ENCODE data around the gene PLEKHA7.

The PLEKHA7 gene

DNA sequence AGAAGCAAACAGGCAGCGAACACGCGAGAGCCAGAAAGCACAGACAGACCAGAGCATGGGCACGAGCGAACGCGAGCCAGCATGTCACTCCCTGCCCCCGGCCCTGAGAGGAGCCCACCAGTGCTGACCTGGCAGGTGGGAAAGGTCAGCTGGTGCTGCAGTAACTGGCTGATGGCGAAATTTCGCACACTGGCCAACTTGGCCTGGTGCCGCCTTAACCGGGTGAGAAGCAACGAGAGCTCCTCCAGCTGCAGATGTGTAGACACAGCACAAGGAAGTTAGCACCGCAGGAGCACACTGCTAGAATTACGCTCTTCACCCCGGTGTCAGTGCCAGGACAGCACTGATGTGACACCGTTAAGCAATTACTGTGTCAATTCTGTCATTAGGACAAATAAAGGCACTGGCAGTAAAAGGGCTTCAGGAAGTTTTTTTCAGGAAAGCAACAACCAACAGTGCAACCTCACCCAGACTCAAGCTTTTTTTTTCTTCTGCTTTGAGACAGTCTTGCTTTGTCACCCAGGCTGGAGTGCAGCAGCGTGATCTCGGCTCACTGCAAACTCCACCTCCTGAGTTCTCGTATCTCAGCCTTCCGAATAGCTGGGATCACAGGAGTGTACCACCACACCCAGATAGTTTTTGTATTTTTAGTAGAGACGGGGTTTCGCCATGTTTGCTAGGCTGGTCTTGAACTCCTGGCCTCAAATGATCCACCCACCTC lies 199.0 kb downstream of the PLEKHA7 start:
- no peak for DNase-seq (ENCODE audit: low read depth in 2 of 3, low spot score in 2 of 3)

DNA sequence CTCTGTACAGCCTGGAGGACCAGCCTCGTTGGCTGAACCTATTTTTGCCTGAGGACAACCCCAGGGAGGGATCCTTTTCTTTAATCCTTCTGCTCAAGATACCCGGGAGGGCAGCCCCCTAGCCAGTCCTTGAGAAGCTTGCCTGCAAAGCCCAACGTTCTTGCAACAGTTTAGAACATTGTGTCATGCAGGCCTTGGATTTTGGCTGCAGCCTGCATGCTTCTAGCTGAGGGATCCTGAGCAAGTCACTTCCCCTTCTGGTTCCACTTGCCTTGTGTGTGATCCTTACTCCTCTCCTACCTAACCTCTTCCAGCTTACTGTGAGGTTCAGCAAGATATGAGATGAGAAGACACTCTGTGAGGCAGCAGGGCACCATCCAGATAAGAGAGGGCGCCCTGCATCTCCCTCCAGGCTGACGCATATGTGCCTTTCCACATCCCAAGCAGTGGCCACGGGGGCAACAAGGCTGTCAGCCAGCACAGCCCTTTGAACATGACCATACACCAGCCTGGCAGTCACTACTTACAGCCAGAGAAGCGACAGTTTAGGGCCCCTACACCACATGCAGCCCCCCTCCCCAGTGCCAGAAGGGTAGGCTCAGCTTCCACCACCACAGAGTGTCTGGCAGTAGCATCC lies 199.7 kb downstream of the PLEKHA7 start:
- DNase-seq (ENCODE audit: low read depth in 2 of 3, low spot score in 2 of 3), result no peak

DNA sequence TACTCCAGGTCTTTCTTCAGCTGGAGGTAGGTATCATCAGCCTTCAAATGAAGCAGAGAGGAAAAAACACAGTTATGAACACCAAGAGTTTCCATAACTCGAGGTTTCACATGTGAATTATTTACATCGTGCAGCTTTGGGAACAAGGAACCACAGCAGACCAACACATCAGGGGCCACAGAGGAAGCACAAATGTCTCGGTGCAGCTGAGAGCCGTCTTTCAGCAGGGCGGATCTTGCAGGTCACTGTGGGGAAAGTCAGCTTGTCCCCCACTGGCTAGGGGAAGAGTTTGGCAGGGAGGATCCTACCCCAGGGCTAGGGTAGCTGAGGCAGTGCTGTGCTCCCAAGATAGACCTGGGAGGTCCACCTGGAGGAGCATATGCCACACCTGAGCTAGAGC lies 201.1 kb downstream of the PLEKHA7 start:
- DNase-seq (ENCODE audit: low read depth in 2 of 3, low spot score in 2 of 3), result no peak

DNA sequence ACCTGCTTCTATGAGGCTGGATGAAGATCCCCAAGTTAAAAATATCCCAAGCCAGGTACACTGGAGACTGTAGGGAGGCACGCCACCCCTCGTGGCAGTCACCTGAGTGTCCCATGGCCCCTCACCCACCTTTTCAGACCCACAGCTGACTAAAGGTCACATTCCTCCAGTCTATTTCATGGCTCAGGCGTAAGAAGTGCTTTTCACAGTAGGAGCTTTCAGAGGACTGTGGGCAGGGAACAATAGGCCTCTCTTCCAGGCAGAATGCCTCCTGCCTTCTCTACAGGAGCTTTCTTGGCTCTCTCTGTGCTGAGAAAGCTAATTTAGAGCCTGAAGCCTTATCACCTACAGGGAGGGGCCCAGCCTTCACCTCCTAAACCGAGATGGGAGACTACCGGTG lies 201.9 kb downstream of the PLEKHA7 start:
- no peak for DNase-seq (ENCODE audit: low read depth in 2 of 3, low spot score in 2 of 3)

DNA sequence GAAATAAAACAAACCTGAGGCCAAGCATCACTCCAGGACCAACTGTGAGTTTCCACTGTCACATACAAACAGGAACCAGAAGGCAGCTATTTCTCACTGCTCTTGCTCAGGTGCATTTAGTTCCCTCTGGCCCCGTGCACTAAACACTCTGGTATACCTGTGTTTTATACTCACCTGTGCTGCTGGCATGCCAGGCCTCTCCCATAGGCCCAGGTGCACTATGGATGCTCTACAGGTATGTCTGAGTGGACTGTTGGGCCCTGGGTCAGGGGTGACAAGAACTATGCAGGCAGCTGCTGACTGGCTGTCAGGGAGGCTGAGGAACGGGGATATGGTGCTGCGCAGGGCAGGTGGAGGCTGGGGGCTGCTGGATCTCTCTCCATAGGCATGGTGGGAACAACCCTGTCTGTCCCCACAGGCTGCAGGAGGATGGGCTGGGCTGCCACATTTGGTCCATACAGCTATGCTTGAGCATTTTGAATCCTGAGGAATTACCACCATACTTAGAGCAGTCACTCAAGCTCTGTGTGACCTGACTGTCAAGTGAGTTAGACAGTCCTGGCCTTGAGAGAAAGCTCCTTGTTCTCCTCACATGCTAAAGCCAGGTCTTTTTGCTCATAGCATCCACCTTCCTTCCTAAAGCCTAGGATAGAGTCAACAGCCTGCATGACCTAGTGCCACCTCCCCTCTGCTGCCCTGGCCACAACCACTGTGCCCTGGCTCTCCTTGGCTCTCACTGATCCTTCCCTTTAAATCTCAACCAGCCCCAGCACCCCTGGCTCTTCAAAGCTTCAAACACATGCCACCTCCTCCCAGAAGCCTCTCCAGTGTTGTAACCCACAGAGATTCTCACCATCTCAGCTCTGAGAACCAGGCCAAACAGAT lies 202.8 kb downstream of the PLEKHA7 start:
- DNase-seq (ENCODE audit: low read depth in 2 of 3, low spot score in 2 of 3), result no peak

DNA sequence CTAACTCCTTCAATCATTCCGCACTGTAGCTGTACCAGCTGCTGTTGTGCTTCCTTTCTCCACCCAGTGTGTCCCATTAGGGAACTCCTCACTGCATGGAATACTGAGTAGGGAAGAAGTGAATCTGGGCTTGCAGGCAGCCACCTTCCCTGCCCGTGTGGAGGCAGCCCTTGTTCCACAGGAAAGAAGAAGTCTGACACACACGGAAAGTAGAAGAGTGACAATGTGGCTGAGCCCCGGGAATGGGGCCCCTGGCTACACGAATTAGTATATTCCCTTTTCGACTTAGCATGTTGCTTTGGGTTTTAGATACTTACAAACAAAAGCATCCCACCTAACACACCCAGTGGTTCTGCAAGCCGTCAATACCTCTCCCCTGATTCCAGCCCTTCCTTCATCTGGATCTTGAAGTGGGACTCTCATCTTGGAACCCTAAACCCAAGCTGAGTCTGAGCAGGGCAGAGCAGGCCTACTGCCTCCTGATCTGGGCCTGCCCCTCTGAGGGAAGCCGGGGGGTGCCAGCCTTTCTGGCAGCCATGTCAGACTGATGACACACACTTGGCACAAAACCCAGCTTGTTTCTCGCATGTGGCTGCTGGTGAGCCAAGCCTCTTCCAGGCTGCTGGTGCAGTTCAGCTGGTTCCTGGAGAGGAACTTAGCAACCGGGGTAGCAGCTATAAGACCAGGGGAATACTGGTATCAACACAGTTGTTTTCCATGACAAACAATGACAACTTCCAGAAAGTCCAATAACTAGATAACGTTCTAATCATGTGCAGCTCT lies 204.1 kb downstream of the PLEKHA7 start:
- DNase-seq (ENCODE audit: low read depth in 2 of 3, low spot score in 2 of 3), result no peak

DNA sequence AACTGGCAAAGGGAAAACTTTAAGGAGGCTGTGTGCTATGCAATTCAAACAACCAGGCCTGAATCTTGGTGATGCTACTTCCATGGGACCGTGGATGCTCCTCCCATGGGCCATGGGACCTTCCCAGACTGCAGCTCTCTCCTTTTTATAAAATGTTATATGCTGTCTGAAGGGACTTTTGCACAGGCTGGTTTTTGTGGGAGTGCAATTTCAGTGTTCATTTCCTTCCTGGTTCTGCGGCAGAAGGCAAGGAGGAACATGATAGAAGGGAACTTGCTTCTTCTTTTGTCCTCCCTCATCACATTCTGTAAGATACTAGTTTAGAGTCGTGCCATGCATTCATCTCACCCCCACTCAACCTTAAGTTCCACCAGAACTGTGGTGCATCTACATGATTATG lies 206.9 kb downstream of the PLEKHA7 start:
- DNase-seq (ENCODE audit: low read depth in 2 of 3, low spot score in 2 of 3), result no peak

DNA sequence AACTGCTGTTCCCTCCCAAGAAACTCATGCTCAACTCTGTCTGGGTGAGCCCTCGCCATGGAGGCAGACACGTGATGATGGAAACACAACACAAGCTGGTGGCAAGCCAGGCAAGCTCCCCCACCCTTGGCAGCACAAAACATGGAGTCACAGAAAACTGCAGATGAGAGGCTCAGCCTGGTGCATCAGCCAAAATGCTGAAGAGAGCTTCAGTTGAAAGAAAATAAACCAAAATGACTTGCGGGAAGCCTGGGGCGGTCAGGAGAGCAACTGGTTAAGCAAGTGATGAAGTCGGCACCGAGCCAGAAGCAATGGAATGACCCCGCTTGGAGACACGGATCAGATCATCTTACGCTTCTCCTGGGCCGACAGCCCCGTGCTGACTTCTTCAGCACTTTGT lies 207.4 kb downstream of the PLEKHA7 start:
- DNase-seq (ENCODE audit: low read depth in 2 of 3, low spot score in 2 of 3), result no peak

DNA sequence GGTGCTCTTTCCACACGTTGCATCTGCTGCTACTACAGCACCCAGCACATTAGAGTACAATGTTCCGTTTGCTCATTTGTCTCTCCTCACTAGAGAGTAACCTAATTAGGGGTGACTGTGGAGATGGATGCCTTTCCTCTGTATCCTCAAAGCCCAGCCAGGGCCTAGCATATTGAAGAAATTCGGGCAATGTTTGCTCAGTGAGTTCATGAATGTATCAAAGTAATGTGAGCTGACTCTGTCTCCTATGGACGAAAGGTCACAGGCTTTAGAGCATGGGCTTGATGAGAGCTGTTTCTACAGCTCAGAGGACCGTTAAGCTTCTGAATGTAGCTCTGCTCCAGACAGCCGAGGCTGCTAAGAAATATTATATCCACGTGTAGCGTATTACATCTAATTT lies 208.3 kb downstream of the PLEKHA7 start:
- DNase-seq (ENCODE audit: low read depth in 2 of 3, low spot score in 2 of 3), result no peak

DNA sequence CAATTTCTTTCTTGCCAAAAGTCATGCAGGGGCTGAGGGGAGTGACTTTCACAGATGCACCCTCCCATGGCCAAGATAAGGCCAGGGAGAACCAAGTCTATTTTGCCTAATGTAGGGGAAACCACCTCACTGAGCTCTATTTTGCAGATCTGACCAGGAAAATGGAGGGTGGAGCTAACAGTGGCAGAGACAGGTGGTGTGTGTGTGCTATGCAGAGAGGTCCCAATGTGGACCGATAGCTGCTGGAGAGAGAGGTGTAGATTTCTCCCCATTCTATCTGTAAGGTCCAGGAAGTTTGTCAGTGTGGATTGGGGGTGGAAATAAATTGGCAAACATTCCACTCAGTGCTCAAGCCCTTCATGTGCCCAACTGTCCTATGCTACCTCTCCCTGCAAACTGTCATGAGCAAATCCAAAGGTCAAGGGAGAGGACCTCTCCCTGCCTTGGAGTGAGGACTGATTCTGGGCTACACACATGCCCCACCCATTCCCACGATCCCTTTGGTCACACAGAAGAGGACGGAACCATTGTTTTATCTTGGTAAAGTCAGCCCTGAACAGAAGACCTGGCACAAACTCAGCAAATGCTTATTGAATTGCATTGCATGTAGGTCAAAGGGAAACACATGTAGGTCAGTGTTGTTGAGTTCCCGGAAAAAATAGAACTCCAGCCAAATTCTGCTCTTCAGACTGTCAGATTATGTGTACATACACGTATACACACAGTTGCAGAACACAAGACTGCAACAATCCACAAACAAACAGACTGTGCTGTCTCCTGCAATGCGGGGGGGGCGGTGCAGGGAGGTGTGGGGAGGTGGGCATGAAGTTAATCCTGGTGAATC lies 209.9 kb downstream of the PLEKHA7 start:
- no peak for DNase-seq (ENCODE audit: low read depth in 2 of 3, low spot score in 2 of 3)

DNA sequence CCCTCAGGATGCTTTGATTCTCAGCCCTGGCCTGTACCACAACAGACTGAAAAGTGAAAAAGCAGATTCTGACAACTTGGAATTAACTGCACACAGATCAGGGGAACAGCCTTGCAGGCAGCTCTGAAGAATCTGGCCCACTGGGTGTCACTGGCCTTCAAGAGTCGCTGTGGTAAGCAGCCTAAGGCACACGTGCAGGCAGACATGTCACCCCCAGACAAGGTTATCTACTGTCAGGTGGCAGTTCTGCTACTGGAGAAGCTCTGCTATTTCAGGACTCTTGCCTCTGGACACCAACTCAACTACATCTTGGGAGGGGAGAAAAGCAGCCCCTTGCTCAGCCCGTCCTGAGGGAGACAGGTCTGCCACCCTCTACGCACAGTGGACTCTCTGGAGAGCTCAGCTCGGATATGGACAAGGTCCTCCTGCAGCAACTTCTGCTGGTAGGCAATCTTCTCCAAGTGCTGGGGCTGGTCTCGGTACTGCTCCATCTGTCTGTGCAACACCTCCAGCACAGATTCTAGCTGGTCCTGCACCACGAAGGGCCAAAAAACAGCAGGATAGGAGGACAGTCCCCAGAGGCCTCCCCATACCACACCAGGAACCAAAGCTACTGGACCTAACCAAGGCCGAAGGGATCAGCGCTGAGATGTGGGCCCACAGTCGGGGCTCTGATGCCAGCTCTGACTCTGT lies 212.8 kb downstream of the PLEKHA7 start:
- DNase-seq (ENCODE audit: low read depth in 2 of 3, low spot score in 2 of 3), result no peak

DNA sequence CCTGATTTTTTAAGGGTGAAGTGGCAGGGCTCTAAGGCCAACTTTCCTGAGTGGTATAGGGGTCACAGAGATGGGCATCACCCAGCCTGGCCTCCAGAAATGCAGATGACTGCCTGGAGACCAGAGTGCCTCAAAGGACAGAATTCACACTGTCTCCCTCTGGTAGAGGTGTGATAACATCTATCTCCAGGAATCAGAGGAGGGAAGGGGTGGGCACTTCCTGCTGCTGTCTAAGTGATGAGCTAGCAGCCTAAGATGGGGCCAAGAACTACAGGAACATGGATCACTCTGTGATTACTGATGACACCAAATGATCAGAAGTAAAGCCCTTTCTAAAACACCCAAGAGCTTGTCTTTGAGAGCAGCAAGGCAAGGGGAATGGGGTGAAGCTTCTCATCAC lies 213.8 kb downstream of the PLEKHA7 start:
- no peak for DNase-seq (ENCODE audit: low read depth in 2 of 3, low spot score in 2 of 3)

DNA sequence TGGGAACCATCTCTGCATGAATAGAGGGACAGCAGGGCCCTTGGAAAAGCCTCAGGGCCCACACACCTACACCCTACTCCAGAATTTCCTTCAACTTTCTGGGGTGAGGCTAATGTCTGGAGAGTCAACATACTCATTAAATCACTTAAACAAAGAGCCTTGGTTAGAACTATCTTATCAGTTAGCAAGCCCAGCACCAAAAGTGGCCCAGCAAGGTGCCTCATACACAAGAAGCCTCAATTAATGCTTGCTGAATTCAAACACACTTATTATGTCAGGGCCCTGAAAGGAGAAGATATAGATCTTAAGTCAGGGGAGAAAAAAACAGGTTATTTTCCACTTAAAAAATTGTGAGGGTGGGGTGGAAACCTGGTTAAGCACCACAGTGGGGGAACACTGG lies 214.3 kb downstream of the PLEKHA7 start:
- DNase-seq (ENCODE audit: low read depth in 2 of 3, low spot score in 2 of 3), result no peak

DNA sequence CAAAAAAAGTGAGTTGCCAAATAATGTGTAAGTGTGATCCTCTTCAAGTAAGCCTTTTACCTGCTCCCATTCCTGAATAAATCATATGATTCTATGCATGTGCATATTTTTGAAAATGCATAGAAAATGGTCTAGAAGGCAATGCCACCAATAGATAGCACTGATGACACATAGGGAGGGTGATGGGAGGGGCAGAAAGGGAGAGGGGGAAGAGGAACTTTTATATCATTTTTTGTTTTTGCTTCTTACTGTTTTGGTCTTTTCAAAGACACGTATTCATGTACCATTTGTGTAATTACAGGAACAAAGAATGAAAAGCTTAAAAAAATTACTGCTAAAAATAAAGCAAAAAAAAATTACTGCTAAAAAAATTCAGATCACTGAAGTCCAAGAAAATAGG lies 215.0 kb downstream of the PLEKHA7 start:
- DNase-seq (ENCODE audit: low read depth in 2 of 3, low spot score in 2 of 3), result no peak

DNA sequence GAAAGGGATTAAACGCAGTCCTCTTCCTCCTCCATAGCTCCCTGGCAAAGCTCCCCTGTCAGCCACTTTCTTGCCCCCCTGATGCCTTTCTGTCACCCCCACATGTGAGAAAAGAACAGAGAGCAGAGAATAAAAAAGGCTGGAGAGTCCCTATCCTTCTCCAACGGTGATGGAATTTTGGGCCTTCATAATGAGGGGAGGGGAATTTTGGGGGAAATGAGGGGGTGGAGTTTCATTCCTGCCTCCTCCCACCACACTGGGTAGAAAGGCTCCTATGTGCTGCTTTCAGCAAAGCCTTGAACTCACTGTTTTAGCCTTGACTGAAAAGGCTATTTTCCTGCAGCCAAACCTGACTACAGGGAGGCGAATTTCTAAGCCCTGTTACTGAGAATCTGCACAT lies 216.4 kb downstream of the PLEKHA7 start:
- no peak for DNase-seq (ENCODE audit: low read depth in 2 of 3, low spot score in 2 of 3)

DNA sequence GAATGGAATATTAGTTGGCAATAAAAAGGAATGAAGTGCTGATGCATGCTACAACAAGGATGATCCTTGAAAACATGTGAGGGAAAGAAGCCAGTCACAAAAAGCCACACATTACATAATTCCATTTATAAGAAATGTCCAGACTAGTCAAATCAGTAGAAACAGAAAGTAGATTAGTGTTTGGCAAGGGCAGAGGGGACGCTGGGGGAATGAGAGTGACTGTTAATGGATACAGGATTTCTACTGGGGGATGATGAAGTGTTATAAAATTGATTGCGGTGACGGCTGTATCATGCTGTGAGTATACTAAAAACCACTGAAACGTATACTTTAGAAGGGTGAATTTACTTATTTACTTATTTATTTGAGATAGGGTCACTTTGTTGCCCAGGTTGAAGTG lies 217.9 kb downstream of the PLEKHA7 start:
- DNase-seq (ENCODE audit: low read depth in 2 of 3, low spot score in 2 of 3), result no peak

DNA sequence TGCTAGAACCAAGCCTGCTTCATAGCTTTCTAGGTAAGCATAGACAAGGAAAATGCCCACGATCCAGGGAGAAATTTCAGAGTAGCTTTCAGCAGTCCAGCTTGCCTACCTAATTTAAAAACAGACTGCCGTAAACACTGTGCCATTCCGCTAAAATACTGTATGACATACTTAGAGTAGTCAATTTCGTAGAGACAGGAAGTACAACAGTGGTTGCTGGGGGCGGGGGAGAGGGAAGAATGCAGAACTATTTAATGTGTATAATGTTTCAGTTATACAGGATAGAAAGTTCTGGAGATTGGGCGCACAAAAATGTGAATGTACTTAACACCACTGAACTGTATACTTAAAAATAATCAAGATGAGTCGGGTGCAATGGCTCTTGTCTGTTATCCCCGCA lies 219.1 kb downstream of the PLEKHA7 start:
- DNase-seq (ENCODE audit: low read depth in 2 of 3, low spot score in 2 of 3), result no peak

DNA sequence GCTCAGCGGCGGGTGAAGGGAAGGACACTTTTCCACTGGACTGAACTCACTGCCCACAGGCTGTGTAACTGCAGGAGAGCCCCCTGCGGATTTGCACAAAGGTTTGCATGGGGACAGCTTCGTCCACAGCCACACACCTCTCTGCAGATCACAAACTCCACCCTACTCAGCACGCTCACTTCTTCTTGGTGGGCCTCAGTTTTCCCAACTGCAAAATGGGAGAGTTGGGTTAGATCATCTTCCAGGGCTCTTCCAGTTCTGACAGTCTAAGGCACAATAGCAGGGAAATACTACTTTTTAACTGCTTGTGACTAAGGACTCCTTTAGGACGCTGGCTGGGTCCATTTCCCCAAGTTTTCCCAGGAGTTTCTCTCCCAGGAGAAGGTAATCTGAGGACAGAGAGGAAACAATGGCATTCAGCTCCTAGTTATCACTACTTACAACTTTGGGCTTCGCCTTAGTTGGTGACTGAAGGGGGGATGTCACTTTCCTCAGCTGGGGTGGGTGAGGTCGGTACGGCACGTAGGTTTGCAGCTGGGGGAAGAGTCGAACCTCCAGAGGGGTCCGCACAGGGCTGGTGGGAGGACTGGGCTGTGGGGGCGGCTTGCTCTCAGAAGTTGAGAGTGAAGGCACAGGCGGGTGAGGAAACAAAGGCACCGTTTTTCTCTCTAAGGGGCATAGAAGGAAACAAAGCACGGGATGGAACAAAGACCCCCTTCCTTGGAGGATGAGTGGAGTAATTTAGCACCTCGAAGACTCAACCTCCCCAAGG lies 220.0 kb downstream of the PLEKHA7 start:
- no peak for DNase-seq (ENCODE audit: low read depth in 2 of 3, low spot score in 2 of 3)

DNA sequence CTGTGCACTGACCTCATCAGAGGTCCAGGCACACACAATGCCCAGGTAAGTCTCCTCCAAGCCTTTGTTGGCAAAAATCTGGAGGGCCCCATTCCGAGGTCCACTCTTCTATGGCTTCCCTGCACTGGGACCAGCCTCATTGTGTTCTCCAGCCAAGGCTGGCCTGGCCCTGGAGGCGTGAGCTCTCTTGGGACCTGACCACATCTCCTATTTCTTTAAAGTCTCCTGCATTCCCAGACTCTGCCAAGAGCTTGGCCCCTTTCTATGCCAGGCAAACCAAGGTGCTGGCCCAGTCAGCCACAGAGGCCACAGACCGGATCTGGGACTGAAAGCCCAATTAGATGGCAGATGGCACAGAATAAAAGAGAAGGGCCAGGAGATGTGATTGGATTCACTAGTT lies 220.7 kb downstream of the PLEKHA7 start:
- no peak for DNase-seq (ENCODE audit: low read depth in 2 of 3, low spot score in 2 of 3)
